Lung (tissue), 12 donors: ENCODE results near the gene RAB30. TPM values are rescaled to one million over a fixed set of nuclear protein-coding genes. Genes with fewer than 3 reads are reported as not detected.
"Not testable (repeated sequence)": the region's sequence is repeated elsewhere in the genome, so short reads cannot be mapped to it uniquely, and the experiment has no call there.

Experiments used
- ATAC-seq: fragments of 200-7000 bp; cut with Tn5 transposase; one replicate; pipeline ENCODE4 v1.9.1; 2020; ENCODE audit warnings: moderate number of reproducible peaks; ENCODE audit not compliant: insufficient read depth, low FRiP score
- DNase-seq, 3 donors: peaks; one replicate each; pipeline ENCODE4 v3.0.0-alpha.2; 2013 to 2017
- H3K27ac ChIP-seq, 2 donors: one replicate each; pipeline ENCODE4 v1.5.1; 2013; ENCODE audit warnings: mild to moderate bottlenecking in 2 of 2, moderate library complexity in 2 of 2, control low read depth in 1 of 2, inconsistent platforms in 1 of 2, low read depth in 1 of 2, low read length in 1 of 2
- H3K27me3 ChIP-seq, 3 donors: one replicate each; pipeline ENCODE4 v1.5.1; 2013; ENCODE audit warnings: low read length in 2 of 3; ENCODE audit not compliant: control insufficient read depth in 3 of 3, insufficient read depth in 3 of 3
- H3K36me3 ChIP-seq, 4 donors: one replicate each; pipeline ENCODE4 v1.5.1; 2013; ENCODE audit warnings: low read length in 4 of 4, mild to moderate bottlenecking in 1 of 4, moderate library complexity in 1 of 4; ENCODE audit not compliant: control insufficient read depth in 4 of 4, insufficient read depth in 4 of 4
- H3K4me1 ChIP-seq, 5 donors: one replicate each; pipeline ENCODE4 v1.5.1; 2013; ENCODE audit warnings: low read length in 5 of 5, mild to moderate bottlenecking in 2 of 5, moderate library complexity in 1 of 5; ENCODE audit not compliant: control insufficient read depth in 5 of 5, insufficient read depth in 5 of 5
- H3K4me3 ChIP-seq: one replicate; pipeline ENCODE4 v1.5.1; 2013; ENCODE audit warnings: mild to moderate bottlenecking, control low read depth, moderate library complexity
- H3K9ac ChIP-seq, 2 donors: one replicate each; pipeline ENCODE4 v1.5.1; 2013; ENCODE audit warnings: low read length in 2 of 2, control low read depth in 1 of 2; ENCODE audit not compliant: insufficient read depth in 1 of 2
- H3K9me3 ChIP-seq, 4 donors: one replicate each; pipeline ENCODE4 v1.5.1; 2013; ENCODE audit warnings: low read length in 3 of 4, mild to moderate bottlenecking in 1 of 4, moderate library complexity in 1 of 4; ENCODE audit not compliant: control insufficient read depth in 4 of 4, insufficient read depth in 3 of 4
- WGBS, 2 donors: extraction: QIAGEN DNeasy Blood & Tissue Kit; methylation state at CpG; one replicate each; pipeline ENCODE4 v1.1.7; 2013; 5-methylcytosine and 5-hydroxymethylcytosine counted together
- polyA plus RNA-seq, 2 donors: library from polyadenylated mRNA; stranded (reverse); fragments of 200-250 nt; gene quantifications; one replicate each; pipeline ENCODE4 v1.2.1, GENCODE V29; 2013
- total RNA-seq, 2 donors: library from RNA; depleted of rRNA in 1 of 2; stranded (reverse); fragments of >200 nt in 1 of 2; gene quantifications; one replicate each; pipeline ENCODE4 v1.2.1, GENCODE V29; 2014 to 2021
- TF ChIP-seq, protein P1 (sequence below): IDR thresholded peaks from 2 replicates; pipeline ENCODE4 v1.5.1; 2012; ENCODE audit warnings: mild to moderate bottlenecking; ENCODE audit errors: control extremely low read depth, extremely low read depth
- donor health status: control.
- donor health status: control.
- donor health status: Bipolar disorder and iron deficiency.
- donor health status: healthy.
- donor health status: DM: yes; HTN: yes; CAD: no.

Gene RAB30
- total and polyA plus RNA-seq, 4 donors: 1.6 to 25.5 (median 7.5) TPM

DNA sequence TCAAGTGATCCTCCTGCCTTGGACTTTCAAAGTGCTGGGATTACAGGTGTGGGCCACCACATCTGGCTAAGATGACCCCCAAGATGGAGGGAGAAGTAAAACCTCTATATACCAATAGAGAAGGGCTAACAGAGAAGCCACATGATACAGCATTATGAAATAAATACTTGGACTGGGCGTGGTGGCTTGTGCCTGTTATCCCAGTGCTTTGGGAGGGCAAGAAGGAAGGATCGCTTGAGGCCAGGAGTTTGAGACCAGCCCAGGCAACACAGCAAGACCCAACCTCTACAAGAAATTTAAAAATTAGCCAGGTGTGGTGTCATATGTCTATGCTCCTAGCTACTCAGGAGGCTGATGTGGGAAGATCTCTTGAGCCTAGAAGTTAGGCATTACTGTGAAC, 61.7 kb downstream of the RAB30 start:
- H3K9ac ChIP-seq: no peak overlapping the region
- TF ChIP-seq, protein P1, sequence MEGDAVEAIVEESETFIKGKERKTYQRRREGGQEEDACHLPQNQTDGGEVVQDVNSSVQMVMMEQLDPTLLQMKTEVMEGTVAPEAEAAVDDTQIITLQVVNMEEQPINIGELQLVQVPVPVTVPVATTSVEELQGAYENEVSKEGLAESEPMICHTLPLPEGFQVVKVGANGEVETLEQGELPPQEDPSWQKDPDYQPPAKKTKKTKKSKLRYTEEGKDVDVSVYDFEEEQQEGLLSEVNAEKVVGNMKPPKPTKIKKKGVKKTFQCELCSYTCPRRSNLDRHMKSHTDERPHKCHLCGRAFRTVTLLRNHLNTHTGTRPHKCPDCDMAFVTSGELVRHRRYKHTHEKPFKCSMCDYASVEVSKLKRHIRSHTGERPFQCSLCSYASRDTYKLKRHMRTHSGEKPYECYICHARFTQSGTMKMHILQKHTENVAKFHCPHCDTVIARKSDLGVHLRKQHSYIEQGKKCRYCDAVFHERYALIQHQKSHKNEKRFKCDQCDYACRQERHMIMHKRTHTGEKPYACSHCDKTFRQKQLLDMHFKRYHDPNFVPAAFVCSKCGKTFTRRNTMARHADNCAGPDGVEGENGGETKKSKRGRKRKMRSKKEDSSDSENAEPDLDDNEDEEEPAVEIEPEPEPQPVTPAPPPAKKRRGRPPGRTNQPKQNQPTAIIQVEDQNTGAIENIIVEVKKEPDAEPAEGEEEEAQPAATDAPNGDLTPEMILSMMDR: no peak
- peaks cover 3 to 25% (median 10%) of the 10 kb centered on the region in 5 donors for H3K4me1 ChIP-seq
- H3K27ac ChIP-seq: no peak overlapping the region
- DNase-seq: no peak
- ATAC-seq: no peak
- no peaks in the 10 kb centered on the region for H3K36me3 ChIP-seq
- no peaks in the 10 kb centered on the region for H3K27me3 ChIP-seq
- WGBS, 2 donors: 95 to 98% methylated on average over 2 of the region's 2 CpGs
- no peak overlapping the region for H3K4me3 ChIP-seq
- H3K9me3 ChIP-seq: no peaks in the 10 kb centered on the region

GRCh38 chr11:83009136-83009535, 62.6 kb downstream of the RAB30 start:
- not testable (repeated sequence) for H3K4me3 ChIP-seq, DNase-seq, ATAC-seq, H3K27me3 ChIP-seq, H3K9ac ChIP-seq, H3K9me3 ChIP-seq, H3K27ac ChIP-seq, H3K36me3 ChIP-seq
- WGBS, 2 donors: 95 to 98% methylated on average over 10 of the region's 10 CpGs
- peaks cover 3 to 21% (median 10%) of the 10 kb centered on the region in 5 donors for H3K4me1 ChIP-seq

DNA sequence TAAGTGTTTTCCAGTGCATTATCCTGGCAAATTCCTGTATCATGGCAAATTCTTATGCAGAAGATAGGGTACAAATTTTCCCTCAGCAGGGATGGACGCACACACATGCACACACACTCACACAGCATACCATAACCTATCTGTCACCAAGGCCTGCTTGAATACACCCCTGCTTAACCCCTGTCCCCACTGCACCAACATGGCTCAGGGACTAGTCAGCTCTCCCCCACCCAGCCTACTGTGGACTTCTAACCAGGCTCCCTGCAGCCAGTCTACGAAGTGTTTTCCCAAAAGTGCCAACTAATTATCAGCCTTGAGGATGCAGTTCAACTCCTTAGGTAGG, 63.1 kb downstream of the RAB30 start:
- WGBS, 2 donors: 90 to 100% methylated on average over 2 of the region's 2 CpGs
- no peak for DNase-seq
- TF ChIP-seq, protein P1: no peak
- Histone ChIP-seq H3K27me3 (no peaks in the 10 kb centered on the region), H3K36me3 (no peaks in the 10 kb centered on the region), H3K9ac (no peak overlapping the region), H3K4me1 (peaks cover 3 to 21% (median 10%) of the 10 kb centered on the region in 5 donors), H3K4me3 (no peak overlapping the region), H3K27ac (peak overlapping the region in 1 of 2 donors; percentile 64), H3K9me3 (no peaks in the 10 kb centered on the region)
- ATAC-seq: no peak

- Histone ChIP-seq H3K4me3 (no peak overlapping the region), H3K9me3 (no peaks in the 10 kb centered on the region), H3K27me3 (no peaks in the 10 kb centered on the region), H3K36me3 (no peaks in the 10 kb centered on the region), H3K27ac (peak overlapping the region; percentile 44 to 64), H3K4me1 (peaks cover 3 to 21% (median 10%) of the 10 kb centered on the region in 5 donors), H3K9ac (no peak overlapping the region)
- peak in 2 of 3 donors; percentile 21 to 53 for DNase-seq
- TF ChIP-seq, protein P1: no peak
- WGBS, 2 donors: 13 to 25% methylated on average over 6 of the region's 6 CpGs
- peak; percentile 37 for ATAC-seq
Observed at GRCh38 chr11:83007909-83008580, 63.7 kb downstream of the RAB30 start.
